Activated naive CD8-positive, alpha-beta T cell treated with anti-CD3 and anti-CD28 coated beads for 36 hours (primary cell): ENCODE data around the gene BCL2L2. TPM values are rescaled to one million over a fixed set of nuclear protein-coding genes. Genes with fewer than 3 reads are reported as not detected.

Source experiments
- DNase-seq: peaks from one replicate; pipeline ENCODE4 v3.0.0; 2021
- H3K27ac Mint-ChIP-seq: one replicate; pipeline ENCODE4 v1.8.0; 2022; ENCODE audit warnings: mild to moderate bottlenecking, moderate library complexity, mixed read lengths
- H3K27me3 Mint-ChIP-seq: one replicate; pipeline ENCODE4 v1.8.0; 2022; ENCODE audit warnings: mild to moderate bottlenecking, mixed read lengths
- H3K36me3 Mint-ChIP-seq: one replicate; pipeline ENCODE4 v1.8.0; 2021; ENCODE audit warnings: mild to moderate bottlenecking, mixed read lengths
- H3K4me1 Mint-ChIP-seq: one replicate; pipeline ENCODE4 v1.8.0; 2021; ENCODE audit warnings: mixed read lengths
- H3K4me3 Mint-ChIP-seq: one replicate; pipeline ENCODE4 v1.8.0; 2022; ENCODE audit warnings: mild to moderate bottlenecking, moderate library complexity, mixed read lengths
- H3K9me3 Mint-ChIP-seq: one replicate; pipeline ENCODE4 v1.8.0; 2022; ENCODE audit warnings: mixed read lengths
- total RNA-seq, 2 experiments: library from RNA; stranded (reverse); gene quantifications; one replicate each; pipeline ENCODE4 v1.2.3, GENCODE V29; 2021

BCL2L2 gene
- total RNA-seq, 2 experiments from 2014 or later: 1.4 to 1.8 TPM

- H3K4me3 Mint-ChIP-seq: no peak overlapping the region
- peak; percentile 55 for DNase-seq
- H3K27ac Mint-ChIP-seq: no peak overlapping the region
- H3K9me3 Mint-ChIP-seq: no peaks in the 10 kb centered on the region
- H3K4me1 Mint-ChIP-seq: peaks cover 10% of the 10 kb centered on the region
- peaks cover 9% of the 10 kb centered on the region for H3K36me3 Mint-ChIP-seq
- no peaks in the 10 kb centered on the region for H3K27me3 Mint-ChIP-seq
Observed at GRCh38 chr14:23327947-23328744, 21.5 kb downstream of the BCL2L2 start.

- Mint-ChIP-seq H3K4me3 (no peak overlapping the region), H3K4me1 (no peaks in the 10 kb centered on the region), H3K27me3 (peaks cover 30% of the 10 kb centered on the region), H3K27ac (no peak overlapping the region), H3K9me3 (peaks cover 2% of the 10 kb centered on the region), H3K36me3 (no peaks in the 10 kb centered on the region)
- no peak for DNase-seq
Observed at GRCh38 chr14:23335623-23336022, 29.0 kb downstream of the BCL2L2 start.

GRCh38 chr14:23339506-23340268, 33.1 kb downstream of the BCL2L2 start:
- Mint-ChIP-seq H3K36me3 (no peaks in the 10 kb centered on the region), H3K4me1 (no peaks in the 10 kb centered on the region), H3K9me3 (peaks cover 2% of the 10 kb centered on the region), H3K27me3 (peaks cover 28% of the 10 kb centered on the region), H3K4me3 (no peak overlapping the region), H3K27ac (no peak overlapping the region)
- DNase-seq: no peak

- Mint-ChIP-seq H3K4me1 (no peaks in the 10 kb centered on the region), H3K36me3 (no peaks in the 10 kb centered on the region), H3K27ac (no peak overlapping the region), H3K9me3 (no peaks in the 10 kb centered on the region), H3K27me3 (no peaks in the 10 kb centered on the region), H3K4me3 (no peak overlapping the region)
- no peak for DNase-seq
Observed at GRCh38 chr14:23344481-23344880, 37.8 kb downstream of the BCL2L2 start.

GRCh38 chr14:23345987-23346692, 39.5 kb downstream of the BCL2L2 start:
- no peak for DNase-seq
- Mint-ChIP-seq H3K36me3 (peaks cover 2% of the 10 kb centered on the region), H3K4me1 (peaks cover 1% of the 10 kb centered on the region), H3K27ac (no peak overlapping the region), H3K9me3 (no peaks in the 10 kb centered on the region), H3K4me3 (no peak overlapping the region), H3K27me3 (peaks cover 3% of the 10 kb centered on the region)

GRCh38 chr14:23346693-23347405, 40.2 kb downstream of the BCL2L2 start:
- Mint-ChIP-seq H3K9me3 (no peaks in the 10 kb centered on the region), H3K27me3 (peaks cover 5% of the 10 kb centered on the region), H3K36me3 (peaks cover 2% of the 10 kb centered on the region), H3K4me1 (peaks cover 4% of the 10 kb centered on the region), H3K27ac (no peak overlapping the region), H3K4me3 (no peak overlapping the region)
- no peak for DNase-seq

GRCh38 chr14:23347406-23348296, 41.0 kb downstream of the BCL2L2 start:
- no peak overlapping the region for H3K4me3 Mint-ChIP-seq
- peaks cover 4% of the 10 kb centered on the region for H3K4me1 Mint-ChIP-seq
- H3K27me3 Mint-ChIP-seq: peaks cover 7% of the 10 kb centered on the region
- no peaks in the 10 kb centered on the region for H3K9me3 Mint-ChIP-seq
- DNase-seq: no peak
- H3K36me3 Mint-ChIP-seq: peaks cover 2% of the 10 kb centered on the region
- H3K27ac Mint-ChIP-seq: no peak overlapping the region

GRCh38 chr14:23348297-23348655, 41.6 kb downstream of the BCL2L2 start:
- Mint-ChIP-seq H3K4me3 (no peak overlapping the region), H3K4me1 (peaks cover 6% of the 10 kb centered on the region), H3K27ac (no peak overlapping the region), H3K27me3 (peaks cover 12% of the 10 kb centered on the region), H3K9me3 (no peaks in the 10 kb centered on the region), H3K36me3 (peaks cover 2% of the 10 kb centered on the region)
- no peak for DNase-seq

- Mint-ChIP-seq H3K9me3 (no peaks in the 10 kb centered on the region), H3K4me1 (peaks cover 6% of the 10 kb centered on the region), H3K36me3 (peaks cover 2% of the 10 kb centered on the region), H3K4me3 (no peak overlapping the region), H3K27me3 (peaks cover 22% of the 10 kb centered on the region), H3K27ac (no peak overlapping the region)
- no peak for DNase-seq
Observed at GRCh38 chr14:23349156-23349845, 42.7 kb downstream of the BCL2L2 start.

- peak overlapping the region; percentile 73 for H3K4me3 Mint-ChIP-seq
Observed at GRCh38 chr14:23351681-23352505, 45.3 kb downstream of the BCL2L2 start.

GRCh38 chr14:23352506-23353432, 46.1 kb downstream of the BCL2L2 start, which contains the start of gene SLC22A17:
Gene SLC22A17, minus strand, starts transcription at chr14:23352887.
- H3K4me1 Mint-ChIP-seq: peaks cover 6% of the 10 kb centered on the region
- H3K9me3 Mint-ChIP-seq: no peaks in the 10 kb centered on the region
- H3K36me3 Mint-ChIP-seq: peaks cover 2% of the 10 kb centered on the region
- peak; percentile 49 for DNase-seq
- H3K27me3 Mint-ChIP-seq: peaks cover 23% of the 10 kb centered on the region
- H3K27ac Mint-ChIP-seq: no peak within 1 kb of the TSS
- peak within 1 kb of the TSS; percentile 73 for H3K4me3 Mint-ChIP-seq

More at GRCh38 chr14:23351681-23352505, 45.3 kb downstream of the BCL2L2 start:
- H3K9me3 Mint-ChIP-seq: no peaks in the 10 kb centered on the region
- H3K27ac Mint-ChIP-seq: no peak overlapping the region
- no peak for DNase-seq
- peaks cover 2% of the 10 kb centered on the region for H3K36me3 Mint-ChIP-seq
- H3K4me1 Mint-ChIP-seq: peaks cover 6% of the 10 kb centered on the region
- H3K27me3 Mint-ChIP-seq: peaks cover 23% of the 10 kb centered on the region

GRCh38 chr14:23353433-23353780, 46.8 kb downstream of the BCL2L2 start:
- Mint-ChIP-seq H3K27ac (no peak overlapping the region), H3K9me3 (no peaks in the 10 kb centered on the region), H3K27me3 (peaks cover 23% of the 10 kb centered on the region), H3K36me3 (peaks cover 2% of the 10 kb centered on the region), H3K4me3 (peak overlapping the region; percentile 73), H3K4me1 (peaks cover 6% of the 10 kb centered on the region)
- DNase-seq: no peak
